ENCODE measurements around the gene MTUS2. TPM values are rescaled to one million over a fixed set of nuclear protein-coding genes. Genes with fewer than 3 reads are reported as not detected.

The MTUS2 gene
- total and polyA plus RNA-seq, 9 of the 15 experiments (the other 6 are each of a cell fraction or from before 2014, with no cell fraction given) = 0.01 to 0.28 (median 0.06) TPM; not detected in 1

DNA sequence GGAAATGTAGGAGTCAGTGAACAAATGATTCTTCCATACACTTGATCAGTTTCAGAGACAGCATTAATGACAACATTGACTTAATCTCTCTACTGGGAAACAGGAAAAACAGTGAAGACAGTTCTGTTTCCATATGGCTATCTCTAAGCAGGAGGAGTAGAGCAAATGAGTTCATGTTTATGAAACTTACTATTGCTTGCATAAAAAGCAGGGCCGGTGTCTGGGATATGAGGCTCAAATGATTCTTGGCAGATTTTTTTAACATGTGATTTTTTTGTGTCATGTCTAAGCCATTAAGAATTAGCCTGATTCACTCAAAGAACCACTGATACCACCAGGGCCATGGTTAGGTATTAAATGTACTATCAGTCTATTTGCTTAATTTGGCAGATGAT, 633.5 kb downstream of the MTUS2 start (continued):
- TF ChIP-seq, protein P1, sequence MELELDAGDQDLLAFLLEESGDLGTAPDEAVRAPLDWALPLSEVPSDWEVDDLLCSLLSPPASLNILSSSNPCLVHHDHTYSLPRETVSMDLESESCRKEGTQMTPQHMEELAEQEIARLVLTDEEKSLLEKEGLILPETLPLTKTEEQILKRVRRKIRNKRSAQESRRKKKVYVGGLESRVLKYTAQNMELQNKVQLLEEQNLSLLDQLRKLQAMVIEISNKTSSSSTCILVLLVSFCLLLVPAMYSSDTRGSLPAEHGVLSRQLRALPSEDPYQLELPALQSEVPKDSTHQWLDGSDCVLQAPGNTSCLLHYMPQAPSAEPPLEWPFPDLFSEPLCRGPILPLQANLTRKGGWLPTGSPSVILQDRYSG (tag; conservative IDR thresholded peaks at IDR 0.05; ENCODE audit: low read depth) = no peak
- TF ChIP-seq TRIM24 (IDR thresholded peaks at IDR 0.05) (no peak), TAL1 (IDR thresholded peaks at IDR 0.05) (peak; percentile 18; the same call in 1 of the 2 replicates), BDP1 (IDR thresholded peaks at IDR 0.05; ENCODE audit: insufficient read depth, insufficient read length) (no peak), ZNF24 (IDR thresholded peaks at IDR 0.05) (peak; percentile 55; the same call in 1 of the 2 replicates), PPARD (CRISPR knock-in tag; IDR thresholded peaks at IDR 0.05) (no peak), ZBTB26 (CRISPR knock-in tag; IDR thresholded peaks at IDR 0.05) (no peak), ARID1B (IDR thresholded peaks at IDR 0.05) (peak; percentile 6; the same call in 1 of the 2 replicates), UBTF (IDR thresholded peaks at IDR 0.05; ENCODE audit: borderline replicate concordance in 1 of 2, low read depth in 2 of 2, low read length in 2 of 2) (no peak), DACH1 (IDR thresholded peaks at IDR 0.05; ENCODE audit: partially characterized antibody) (no peak), PHF20 (IDR thresholded peaks at IDR 0.05; ENCODE audit: partially characterized antibody) (no peak), RUNX1 (IDR thresholded peaks at IDR 0.05; ENCODE audit: low read depth) (no peak), ZNF316 (IDR thresholded peaks at IDR 0.05) (no peak), PHB2 (IDR thresholded peaks at IDR 0.05; ENCODE audit: low read depth) (no peak), ZBTB1 (CRISPR knock-in tag; IDR thresholded peaks at IDR 0.05; ENCODE audit: borderline replicate concordance, low read depth) (no peak), SMC3 (conservative IDR thresholded peaks at IDR 0.05; ENCODE audit: insufficient read depth, low read depth, low read length) (no peak), STAT6 (CRISPR knock-in tag; IDR thresholded peaks at IDR 0.05) (no peak), NFIC (IDR thresholded peaks at IDR 0.05) (no peak)
- TF ChIP-seq, protein P2, sequence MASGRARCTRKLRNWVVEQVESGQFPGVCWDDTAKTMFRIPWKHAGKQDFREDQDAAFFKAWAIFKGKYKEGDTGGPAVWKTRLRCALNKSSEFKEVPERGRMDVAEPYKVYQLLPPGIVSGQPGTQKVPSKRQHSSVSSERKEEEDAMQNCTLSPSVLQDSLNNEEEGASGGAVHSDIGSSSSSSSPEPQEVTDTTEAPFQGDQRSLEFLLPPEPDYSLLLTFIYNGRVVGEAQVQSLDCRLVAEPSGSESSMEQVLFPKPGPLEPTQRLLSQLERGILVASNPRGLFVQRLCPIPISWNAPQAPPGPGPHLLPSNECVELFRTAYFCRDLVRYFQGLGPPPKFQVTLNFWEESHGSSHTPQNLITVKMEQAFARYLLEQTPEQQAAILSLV (tag; IDR thresholded peaks at IDR 0.05) = no peak

All from K562 (cell line).